Superior temporal gyrus (tissue), 1 donor: ENCODE data around the gene GPSM1.
A peak's percentile ranks its signal among the peaks of the same experiment; 100 is the strongest.
"Not testable (repeated sequence)": the region's sequence is repeated elsewhere in the genome, so short reads cannot be mapped to it uniquely, and the experiment has no call there.

Source experiments
- DNase-seq: peaks from one replicate; pipeline ENCODE4 v3.0.0-alpha.2; 2016; ENCODE audit errors: extremely low spot score

GPSM1 gene

GRCh38 chr9:136395345-136396218 lies 68.2 kb downstream of the GPSM1 start:
- no peak for DNase-seq

- DNase-seq: no peak
Observed at GRCh38 chr9:136396219-136396515, 68.8 kb downstream of the GPSM1 start.

GRCh38 chr9:136397643-136398042 lies 70.3 kb downstream of the GPSM1 start:
- no peak for DNase-seq

GRCh38 chr9:136398286-136398685 lies 70.9 kb downstream of the GPSM1 start:
- no peak for DNase-seq

- DNase-seq: no peak
Observed at GRCh38 chr9:136399176-136400037, 72.1 kb downstream of the GPSM1 start.

- DNase-seq: peak; percentile 84
Observed at GRCh38 chr9:136400038-136400834, 72.9 kb downstream of the GPSM1 start, which contains the start of gene SNAPC4. Gene SNAPC4, minus strand, starts transcription at chr9:136400170. Its CDS starts 1,742 bp downstream, at chr9:136398428.

GRCh38 chr9:136401173-136401922 lies 74.0 kb downstream of the GPSM1 start:
- no peak for DNase-seq

GRCh38 chr9:136402067-136402466 lies 74.7 kb downstream of the GPSM1 start:
- DNase-seq: no peak

GRCh38 chr9:136403538-136403914 lies 76.2 kb downstream of the GPSM1 start:
- no peak for DNase-seq

- no peak for DNase-seq
Observed at GRCh38 chr9:136403915-136404800, 76.8 kb downstream of the GPSM1 start.

- DNase-seq: no peak
Observed at GRCh38 chr9:136404801-136405136, 77.4 kb downstream of the GPSM1 start.

GRCh38 chr9:136405481-136405880 lies 78.1 kb downstream of the GPSM1 start:
- DNase-seq: no peak

GRCh38 chr9:136405904-136406303 lies 78.6 kb downstream of the GPSM1 start:
- not testable (repeated sequence) for DNase-seq

- not testable (repeated sequence) for DNase-seq
Observed at GRCh38 chr9:136407061-136407460, 79.7 kb downstream of the GPSM1 start.

- DNase-seq: no peak
Observed at GRCh38 chr9:136407911-136408310, 80.6 kb downstream of the GPSM1 start.
